Common myeloid progenitor, CD34-positive (primary cell): ENCODE results near the gene GLT6D1.

Experiments used
- CTCF ChIA-PET: fragments of 350-600 bp; sonication (Branson Sonifier 250); formaldehyde crosslinking; loops from one replicate; lab custom pipeline; 2021; ENCODE audit warnings: antibody characterized with exemption; lab: Charles Lee
- POLR2A ChIA-PET: fragments of 350-600 bp; sonication (Branson Sonifier 250); formaldehyde crosslinking; loops from one replicate; lab custom pipeline; 2021; ENCODE audit warnings: antibody characterized with exemption; lab: Charles Lee
- DNase-seq, 3 donors: peaks; one replicate each; pipeline versions ENCODE4 v3.0.0 to v3.0.0-alpha.2; 2013
- H3K27ac ChIP-seq, 2 experiments: 1 replicate in 1 of 2; 2 replicates in 1 of 2; pipeline ENCODE4 v1.7.0; 2013; ENCODE audit warnings: inconsistent platforms in 2 of 2, low read length in 2 of 2, mild to moderate bottlenecking in 2 of 2, low read depth in 1 of 2, moderate library complexity in 1 of 2; ENCODE audit not compliant: severe bottlenecking in 2 of 2, insufficient read depth in 1 of 2, poor library complexity in 1 of 2
- H3K27me3 ChIP-seq, 5 experiments: replicated peaks in 2 of 5; 1 replicate in 3 of 5; 2 replicates in 2 of 5; pipeline versions ENCODE4 v1.6.1 to v1.7.0; 2013; ENCODE audit warnings: low read length in 4 of 5, mild to moderate bottlenecking in 2 of 5, moderate library complexity in 2 of 5, inconsistent platforms in 1 of 5; ENCODE audit not compliant: insufficient read depth in 5 of 5, control insufficient read depth in 4 of 5
- H3K36me3 ChIP-seq, 4 experiments: 1 replicate in 2 of 4; 2 replicates in 2 of 4; pipeline versions ENCODE4 v1.6.1 to v1.7.0; 2013; ENCODE audit warnings: low read length in 3 of 4, control low read depth in 1 of 4, mild to moderate bottlenecking in 1 of 4; ENCODE audit not compliant: control insufficient read depth in 4 of 4, insufficient read depth in 4 of 4
- H3K4me1 ChIP-seq, 4 experiments: 1 replicate in 3 of 4; 2 replicates in 1 of 4; pipeline versions ENCODE4 v1.6.1 to v1.7.1; 2013; ENCODE audit warnings: low read length in 3 of 4, mild to moderate bottlenecking in 3 of 4, control low read depth in 1 of 4, inconsistent platforms in 1 of 4, moderate library complexity in 1 of 4; ENCODE audit not compliant: control insufficient read depth in 4 of 4, insufficient read depth in 4 of 4; ENCODE audit errors: control extremely low read depth in 1 of 4
- H3K4me3 ChIP-seq, 7 experiments: 1 replicate in 4 of 7; 2 replicates in 3 of 7; pipeline versions ENCODE4 v1.5.1 to v1.7.0; 2013; ENCODE audit warnings: mild to moderate bottlenecking in 7 of 7, low read length in 6 of 7, moderate library complexity in 6 of 7, inconsistent platforms in 2 of 7, low read depth in 2 of 7, control low read depth in 1 of 7; ENCODE audit not compliant: insufficient read depth in 4 of 7, control insufficient read depth in 1 of 7; ENCODE audit errors: extremely low read depth in 1 of 7
- H3K9me3 ChIP-seq, 5 experiments: 1 replicate in 4 of 5; 2 replicates in 1 of 5; pipeline versions ENCODE4 v1.6.1 to v1.7.1; 2013; ENCODE audit warnings: low read length in 4 of 5, mild to moderate bottlenecking in 2 of 5, inconsistent platforms in 1 of 5, low read depth in 1 of 5, moderate library complexity in 1 of 5; ENCODE audit not compliant: control insufficient read depth in 4 of 5, insufficient read depth in 2 of 5; ENCODE audit errors: control extremely low read depth in 1 of 5
- WGBS: methylation state at CpG from one replicate; pipeline ENCODE4 v1.1.5; 2013; ENCODE audit not compliant: insufficient coverage; 5-methylcytosine and 5-hydroxymethylcytosine counted together

The GLT6D1 gene

GRCh38 chr9:135616619-135617537 lies 22.5 kb downstream of the GLT6D1 start:
- WGBS: 86% methylated on average over 31 of the region's 34 CpGs
- ChIA-PET CTCF (interaction anchor here (1.3 kb wide), 1 partner anchor 13 kb away, joined by 4 read pairs; no protein-coding TSS in a partner anchor), POLR2A (no interaction called here)
- no peak for DNase-seq
- no peaks in the 10 kb centered on the region for H3K4me1 ChIP-seq
- no peaks in the 10 kb centered on the region for H3K36me3 ChIP-seq
- no peak overlapping the region for H3K4me3 ChIP-seq
- no peaks in the 10 kb centered on the region for H3K9me3 ChIP-seq
- peaks cover 0 to 4% (median 0%) of the 10 kb centered on the region in 5 experiments for H3K27me3 ChIP-seq
- no peak overlapping the region for H3K27ac ChIP-seq

DNA sequence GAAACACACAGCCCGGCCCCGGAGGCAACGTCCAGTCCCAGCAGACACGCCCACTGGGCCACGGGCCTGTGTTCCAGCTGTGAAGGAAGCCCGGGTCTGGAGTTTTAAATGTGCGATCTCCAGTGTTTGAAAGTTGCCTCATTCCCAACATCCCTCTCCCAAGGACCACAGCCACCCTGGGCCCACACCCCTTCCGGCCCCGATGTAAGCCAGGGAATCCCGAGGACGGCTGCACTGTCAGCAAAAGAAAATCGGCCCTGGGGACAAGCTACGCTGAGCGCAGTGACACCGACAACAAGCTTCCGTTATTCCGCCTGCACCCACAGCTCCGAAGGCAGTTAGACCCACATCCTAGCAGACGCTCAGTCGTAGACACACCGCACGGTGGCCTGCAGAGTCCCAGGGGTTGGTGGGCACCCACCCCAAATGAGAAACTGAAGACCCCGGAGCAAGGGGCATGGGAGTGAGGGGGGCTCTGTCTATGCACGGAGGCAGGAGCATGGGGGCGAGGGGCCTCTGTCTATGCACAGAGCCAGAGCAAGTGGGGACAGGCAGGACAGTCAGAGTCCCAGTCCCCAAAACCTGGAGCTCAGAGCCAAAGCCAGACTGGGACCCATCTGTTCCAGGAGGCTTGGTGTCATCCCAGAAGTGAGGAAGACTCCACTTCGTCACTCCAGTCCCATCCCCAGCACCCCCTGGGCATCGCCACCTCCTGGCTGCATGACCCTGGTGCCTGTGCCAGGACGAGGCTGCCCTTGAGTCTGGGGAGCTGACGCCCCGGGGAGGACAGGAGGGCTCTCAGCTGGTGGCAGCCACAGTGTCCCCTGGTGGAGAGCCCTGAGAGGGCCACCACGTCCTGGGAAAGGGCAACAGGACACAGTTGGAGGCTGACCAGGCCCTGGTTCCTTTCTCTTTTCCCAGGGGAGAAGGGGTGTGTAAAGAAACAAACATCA lies 23.4 kb downstream of the GLT6D1 start:
- Histone ChIP-seq H3K4me1 (no peaks in the 10 kb centered on the region), H3K36me3 (no peaks in the 10 kb centered on the region), H3K9me3 (no peaks in the 10 kb centered on the region), H3K27ac (no peak overlapping the region), H3K4me3 (no peak overlapping the region), H3K27me3 (peaks cover 0 to 3% (median 0%) of the 10 kb centered on the region in 5 experiments)
- POLR2A ChIA-PET: no interaction called here
- no peak for DNase-seq
- 75% methylated on average over 28 of the region's 31 CpGs for WGBS
- CTCF ChIA-PET: interaction anchor here (1.3 kb wide), 1 partner anchor 13 kb away, joined by 4 read pairs; no protein-coding TSS in a partner anchor

DNA sequence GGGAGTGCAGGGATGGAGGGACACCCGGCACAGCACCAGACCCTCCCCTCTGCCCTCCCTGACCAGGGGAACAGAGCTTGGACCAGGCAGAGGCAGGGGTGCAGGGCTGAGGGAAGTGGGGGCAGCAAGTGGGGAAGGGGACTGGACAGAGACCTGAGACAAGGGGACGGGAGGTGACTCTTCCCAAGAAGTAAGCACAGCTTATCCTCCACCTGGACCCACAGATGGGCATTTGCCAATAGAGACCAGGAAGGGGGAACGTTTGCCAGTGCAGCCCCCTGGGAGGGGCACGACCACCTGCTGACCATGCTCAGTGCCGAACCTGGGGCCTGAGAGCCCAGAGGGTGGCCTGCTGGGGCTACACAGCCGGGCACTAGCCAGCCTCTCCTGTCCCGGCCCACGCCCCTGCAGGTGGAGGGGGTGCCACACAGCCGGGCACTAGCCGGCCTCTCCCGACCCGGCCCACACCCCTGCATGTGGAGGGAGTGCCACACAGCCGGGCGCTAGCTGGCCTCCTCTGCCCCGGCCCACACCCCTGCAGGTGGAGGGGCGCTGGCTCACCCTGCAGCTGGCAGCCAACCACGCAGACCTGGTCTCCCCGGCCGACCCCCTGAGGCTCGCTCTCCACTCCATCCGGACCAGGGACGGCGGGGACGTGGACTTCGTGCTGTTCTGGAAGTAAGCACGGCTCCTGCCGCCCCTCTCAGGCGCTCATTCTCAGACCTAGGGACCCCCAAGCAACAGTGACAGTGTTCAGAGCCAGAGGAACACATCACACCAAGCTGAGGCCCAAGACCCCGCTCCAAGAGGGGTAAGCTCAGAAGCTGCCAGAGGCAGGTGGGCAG lies 24.3 kb downstream of the GLT6D1 start:
- H3K27me3 ChIP-seq: no peaks in the 10 kb centered on the region
- CTCF ChIA-PET: no interaction called here

DNA sequence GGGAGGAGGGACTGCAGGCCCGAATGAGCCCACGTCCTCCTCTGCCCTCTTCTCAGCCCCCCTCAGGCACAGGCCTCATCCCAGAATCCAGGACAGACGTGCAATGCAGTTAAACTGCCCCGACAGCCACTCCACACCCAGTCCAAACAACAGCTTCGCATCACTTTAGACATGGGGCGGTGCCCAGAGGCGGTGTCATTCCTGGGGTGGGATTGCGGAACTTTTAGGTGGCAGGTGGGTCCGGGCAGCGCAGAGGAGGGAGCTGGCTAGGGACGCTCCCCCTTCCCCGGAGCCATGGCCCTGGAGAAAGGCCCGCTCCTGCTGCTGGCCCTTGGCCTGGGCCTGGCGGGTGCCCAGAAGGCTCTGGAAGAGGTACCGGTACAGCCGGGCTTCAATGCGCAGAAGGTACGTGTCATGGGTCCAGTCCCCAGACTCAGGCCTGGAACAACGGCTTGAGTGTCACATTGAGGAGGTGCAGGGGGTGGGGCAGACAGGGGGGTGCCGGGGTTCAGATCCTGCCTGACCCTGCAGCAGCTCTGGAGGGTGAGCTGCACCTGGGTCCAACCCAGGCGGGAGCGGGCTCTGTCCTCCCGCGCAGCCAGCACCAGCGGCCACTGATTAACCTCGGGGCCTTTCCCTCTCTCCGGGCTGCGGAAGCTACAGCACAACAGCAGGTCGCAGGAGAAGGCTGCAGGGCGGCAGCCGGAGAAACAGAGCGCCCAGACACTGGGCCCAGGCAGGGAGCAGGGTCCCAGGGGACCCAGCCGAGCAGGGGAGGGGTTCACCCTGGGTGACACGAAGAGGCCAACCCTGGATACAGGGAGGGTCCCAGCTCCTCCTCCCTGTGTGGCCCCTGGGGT lies 25.2 kb downstream of the GLT6D1 start:
- H3K4me3 ChIP-seq: no peak overlapping the region
- DNase-seq: no peak
- H3K4me1 ChIP-seq: no peaks in the 10 kb centered on the region
- ChIA-PET POLR2A (no interaction called here), CTCF (no interaction called here)
- no peaks in the 10 kb centered on the region for H3K36me3 ChIP-seq
- H3K27me3 ChIP-seq: no peaks in the 10 kb centered on the region
- H3K27ac ChIP-seq: no peak overlapping the region
- 85% methylated on average over 31 of the region's 34 CpGs for WGBS
- H3K9me3 ChIP-seq: no peaks in the 10 kb centered on the region

More for the DNA sequence above, 24.3 kb downstream of the GLT6D1 start:
- Histone ChIP-seq H3K4me3 (no peak overlapping the region), H3K9me3 (no peaks in the 10 kb centered on the region), H3K36me3 (no peaks in the 10 kb centered on the region), H3K4me1 (no peaks in the 10 kb centered on the region), H3K27ac (no peak overlapping the region)
- POLR2A ChIA-PET: no interaction called here
- 91% methylated on average over 26 of the region's 29 CpGs for WGBS
- DNase-seq: no peak

DNA sequence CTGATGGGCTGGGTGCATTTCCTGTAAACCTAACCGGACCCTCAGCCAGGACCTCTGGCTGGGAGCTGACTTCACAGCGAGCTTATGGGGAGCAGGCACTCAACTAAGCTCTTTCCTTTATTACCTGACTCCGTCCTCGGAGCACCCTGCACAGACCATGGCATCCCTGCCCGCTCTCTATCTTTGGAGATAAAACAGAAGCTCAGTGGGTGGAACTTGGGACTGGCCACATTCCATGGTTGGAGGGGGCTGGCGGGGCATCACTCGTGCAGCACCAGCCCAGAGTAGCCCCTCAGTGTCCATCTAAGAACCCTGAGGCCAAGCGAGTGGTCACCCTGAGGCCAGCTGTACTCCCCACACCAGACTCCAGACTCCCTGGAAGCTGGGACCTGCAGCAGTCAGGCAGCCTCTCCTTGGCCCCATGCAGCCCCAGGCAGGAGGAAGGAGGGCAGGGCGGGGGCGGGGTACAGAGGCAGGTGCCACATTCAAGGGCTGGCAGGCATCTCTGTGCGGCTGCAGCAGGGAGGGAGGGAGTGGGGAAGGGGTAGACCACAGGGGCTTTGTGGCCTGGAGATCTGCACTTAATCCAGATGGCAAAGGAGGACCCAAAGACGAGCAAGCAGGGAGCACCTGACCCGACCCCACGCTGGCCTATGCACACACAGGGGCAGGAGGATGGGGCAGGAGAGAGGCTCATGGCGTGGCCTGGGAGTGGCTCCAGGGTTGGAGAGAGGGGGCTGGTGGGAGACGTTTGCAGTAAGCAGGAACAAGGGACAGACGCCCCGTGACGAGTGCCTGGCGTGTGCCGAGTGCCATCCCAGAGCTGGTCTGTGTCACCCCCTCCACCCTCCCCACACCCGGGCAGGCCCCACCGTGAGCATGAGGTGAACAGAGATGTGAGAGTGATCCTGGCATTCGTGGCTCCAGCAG lies 26.1 kb downstream of the GLT6D1 start:
- ChIA-PET POLR2A (no interaction called here), CTCF (no interaction called here)
- H3K27ac ChIP-seq: no peak overlapping the region
- no peaks in the 10 kb centered on the region for H3K9me3 ChIP-seq
- no peak overlapping the region for H3K4me3 ChIP-seq
- no peaks in the 10 kb centered on the region for H3K4me1 ChIP-seq
- no peaks in the 10 kb centered on the region for H3K36me3 ChIP-seq
- no peaks in the 10 kb centered on the region for H3K27me3 ChIP-seq
- DNase-seq: no peak
- 85% methylated on average over 14 of the region's 24 CpGs for WGBS
